NT2/D1 (cell line): ENCODE measurements around the gene PRKX.
A peak's percentile ranks its signal among the peaks of the same experiment; 100 is the strongest.
"Not testable (repeated sequence)": the region's sequence is repeated elsewhere in the genome, so short reads cannot be mapped to it uniquely, and the experiment has no call there.

Source experiments
- DNase-seq: peaks from one replicate; pipeline ENCODE4 v3.0.0-alpha.2; 2011; ENCODE audit warnings: low read depth, low spot score
- H3K27me3 ChIP-seq: 2 replicates; pipeline ENCODE4 v1.6.0; 2011; ENCODE audit warnings: mild to moderate bottlenecking; ENCODE audit not compliant: insufficient read length, insufficient read depth
- H3K36me3 ChIP-seq: 2 replicates; pipeline ENCODE4 v1.6.1; 2011; ENCODE audit warnings: mild to moderate bottlenecking, low read length, mixed read lengths; ENCODE audit not compliant: insufficient read depth, insufficient read length
- H3K4me1 ChIP-seq: 2 replicates; pipeline ENCODE4 v1.5.1; 2011; ENCODE audit not compliant: insufficient read depth, insufficient read length
- H3K4me3 ChIP-seq: 2 replicates; pipeline ENCODE4 v1.5.1; 2011; ENCODE audit warnings: low read depth; ENCODE audit not compliant: insufficient read length
- H3K9ac ChIP-seq: 2 replicates; pipeline ENCODE4 v1.6.0; 2011; ENCODE audit warnings: low read depth; ENCODE audit not compliant: insufficient read length
- H3K9me3 ChIP-seq: 2 replicates; pipeline ENCODE4 v1.5.1; 2011; ENCODE audit warnings: mild to moderate bottlenecking, low read length; ENCODE audit not compliant: insufficient read depth
- SUZ12 ChIP-seq: IDR thresholded peaks from 2 replicates; pipeline ENCODE4 v1.6.1; 2011; ENCODE audit not compliant: insufficient read length, insufficient read depth; ENCODE audit errors: extremely low read depth
- YY1 ChIP-seq: IDR thresholded peaks from 2 replicates; pipeline ENCODE4 v1.6.1; 2011; ENCODE audit not compliant: insufficient read length, insufficient read depth
- ZNF274 ChIP-seq: IDR thresholded peaks from 2 replicates; pipeline ENCODE4 v1.6.1; 2011; ENCODE audit warnings: mild to moderate bottlenecking, low read depth, low read length

The PRKX gene

GRCh38 chrX:3733043-3733430, 19.6 kb upstream of the PRKX start:
- Histone ChIP-seq H3K4me3 (no peak overlapping the region), H3K9me3 (no peaks in the 10 kb centered on the region), H3K4me1 (no peaks in the 10 kb centered on the region), H3K36me3 (no peaks in the 10 kb centered on the region), H3K9ac (no peak overlapping the region), H3K27me3 (no peaks in the 10 kb centered on the region)
- TF ChIP-seq ZNF274 (no peak), YY1 (no peak), SUZ12 (no peak)
- no peak for DNase-seq

GRCh38 chrX:3732326-3733042, 19.0 kb upstream of the PRKX start:
- H3K27me3 ChIP-seq, DNase-seq, H3K36me3 ChIP-seq, H3K4me3 ChIP-seq, H3K4me1 ChIP-seq, H3K9ac ChIP-seq, H3K9me3 ChIP-seq: not testable (repeated sequence)

- Histone ChIP-seq H3K9me3 (no peaks in the 10 kb centered on the region), H3K4me3 (no peak overlapping the region), H3K4me1 (no peaks in the 10 kb centered on the region), H3K27me3 (no peaks in the 10 kb centered on the region), H3K9ac (no peak overlapping the region), H3K36me3 (no peaks in the 10 kb centered on the region)
- TF ChIP-seq ZNF274 (no peak), SUZ12 (no peak), YY1 (no peak)
- no peak for DNase-seq
Measured at GRCh38 chrX:3728454-3728853, 15.0 kb upstream of the PRKX start.

- H3K4me3 ChIP-seq, H3K36me3 ChIP-seq, DNase-seq, H3K4me1 ChIP-seq, H3K27me3 ChIP-seq, H3K9me3 ChIP-seq, H3K9ac ChIP-seq: not testable (repeated sequence)
Measured at GRCh38 chrX:3723460-3723859, 10.0 kb upstream of the PRKX start.

- Histone ChIP-seq H3K4me1 (no peaks in the 10 kb centered on the region), H3K36me3 (no peaks in the 10 kb centered on the region), H3K9me3 (peaks cover 9% of the 10 kb centered on the region; the same call in 1 of the 2 replicates), H3K9ac (no peak overlapping the region), H3K4me3 (no peak overlapping the region), H3K27me3 (peaks cover 2% of the 10 kb centered on the region)
- TF ChIP-seq ZNF274 (no peak), YY1 (no peak), SUZ12 (no peak)
- DNase-seq, result no peak
Measured at GRCh38 chrX:3717742-3718420, 4.4 kb upstream of the PRKX start.

- peaks cover 14% of the 10 kb centered on the region for H3K27me3 ChIP-seq
- H3K4me1 ChIP-seq, result no peaks in the 10 kb centered on the region
- no peak for DNase-seq
- no peak for TF ChIP-seq ZNF274
- TF ChIP-seq SUZ12, result no peak
- no peak for TF ChIP-seq YY1
- no peaks in the 10 kb centered on the region for H3K36me3 ChIP-seq
- no peak overlapping the region for H3K4me3 ChIP-seq
- peaks cover 9% of the 10 kb centered on the region; the same call in 1 of the 2 replicates for H3K9me3 ChIP-seq
- H3K9ac ChIP-seq, result no peak overlapping the region
Measured at GRCh38 chrX:3715921-3716320, 2.5 kb upstream of the PRKX start.

- H3K9me3 ChIP-seq, H3K36me3 ChIP-seq, DNase-seq, H3K4me1 ChIP-seq: not testable (repeated sequence)
- peak overlapping the region; percentile 50 for H3K9ac ChIP-seq
- peak overlapping the region; percentile 8 for H3K4me3 ChIP-seq
- peaks cover 14% of the 10 kb centered on the region for H3K27me3 ChIP-seq
Measured at GRCh38 chrX:3714706-3715479, 1.4 kb upstream of the PRKX start.
